ENCODE results near the gene DIS3L2.

Gene DIS3L2

GRCh38 chr2:232204457-232204931 is 243.0 kb downstream of the DIS3L2 start:
- TF ChIP-seq CTCF (IDR thresholded peaks at IDR 0.05; ENCODE audit: low read depth, low read length), result no peak
- no peak for DNase-seq (ENCODE audit: extremely low read depth, low read depth)

GRCh38 chr2:232207174-232207573 is 245.7 kb downstream of the DIS3L2 start:
- TF ChIP-seq CTCF (IDR thresholded peaks at IDR 0.05; ENCODE audit: low read depth, low read length), result no peak
- no peak for DNase-seq (ENCODE audit: extremely low read depth, low read depth)

GRCh38 chr2:232210306-232210705 is 248.8 kb downstream of the DIS3L2 start:
- no peak for DNase-seq (ENCODE audit: extremely low read depth, low read depth)
- no peak for TF ChIP-seq CTCF (IDR thresholded peaks at IDR 0.05; ENCODE audit: low read depth, low read length)

GRCh38 chr2:232211743-232212686 is 250.5 kb downstream of the DIS3L2 start:
- DNase-seq (ENCODE audit: extremely low read depth, low read depth), result no peak

GRCh38 chr2:232213176-232213575 is 251.7 kb downstream of the DIS3L2 start:
- no peak for DNase-seq (ENCODE audit: extremely low read depth, low read depth)

More at GRCh38 chr2:232211743-232212686, 250.5 kb downstream of the DIS3L2 start:
- TF ChIP-seq CTCF (IDR thresholded peaks at IDR 0.05; ENCODE audit: low read depth, low read length), result no peak

GRCh38 chr2:232214053-232214452 is 252.5 kb downstream of the DIS3L2 start:
- no peak for TF ChIP-seq CTCF (IDR thresholded peaks at IDR 0.05; ENCODE audit: low read depth, low read length)
- no peak for DNase-seq (ENCODE audit: extremely low read depth, low read depth)

More at GRCh38 chr2:232213176-232213575, 251.7 kb downstream of the DIS3L2 start:
- TF ChIP-seq CTCF (IDR thresholded peaks at IDR 0.05; ENCODE audit: low read depth, low read length), result no peak

GRCh38 chr2:232216028-232216427 is 254.5 kb downstream of the DIS3L2 start:
- no peak for TF ChIP-seq CTCF (IDR thresholded peaks at IDR 0.05; ENCODE audit: low read depth, low read length)

More at GRCh38 chr2:232216028-232216427, 254.5 kb downstream of the DIS3L2 start:
- DNase-seq (ENCODE audit: extremely low read depth, low read depth), result no peak

Data from AG09319 (cell line).